GM20431 (cell line): ENCODE results near the gene WASHC3.
"Not testable (repeated sequence)": the region's sequence is repeated elsewhere in the genome, so short reads cannot be mapped to it uniquely, and the experiment has no call there.

Source experiments
- in situ Hi-C: fragments of 300-500 bp; cut with MseI, MboI; formaldehyde crosslinking; loops from one replicate; pipeline ENCODE4 v1.15.0; 2020; ENCODE audit warnings: low sequenced_read_pairs; ENCODE audit not compliant: unreplicated experiment

Gene WASHC3

GRCh38 chr12:102052192-102053061 lies 9.4 kb downstream of the WASHC3 start:
- in situ Hi-C loops = no loop called here

GRCh38 chr12:102051431-102051965 lies 10.3 kb downstream of the WASHC3 start:
- in situ Hi-C loops = no loop called here

- in situ Hi-C loops = no loop called here
Measured at GRCh38 chr12:102050660-102051430, 10.9 kb downstream of the WASHC3 start.

- in situ Hi-C loops = no loop called here
Measured at GRCh38 chr12:102043928-102044327, 17.9 kb downstream of the WASHC3 start.

- in situ Hi-C loops = no loop called here
Measured at GRCh38 chr12:102033991-102034745, 27.6 kb downstream of the WASHC3 start.

- in situ Hi-C loops = no loop called here
Measured at GRCh38 chr12:102031852-102032251, 29.9 kb downstream of the WASHC3 start.

- in situ Hi-C loops = no loop called here
Measured at GRCh38 chr12:102029141-102029540, 32.6 kb downstream of the WASHC3 start.

- in situ Hi-C loops = no loop called here
Measured at GRCh38 chr12:102026728-102027127, 35.1 kb downstream of the WASHC3 start.

GRCh38 chr12:102024765-102025164 lies 37.0 kb downstream of the WASHC3 start:
- in situ Hi-C loops = no loop called here

- in situ Hi-C loops = no loop called here
Measured at GRCh38 chr12:102023343-102023930, 38.4 kb downstream of the WASHC3 start.

- in situ Hi-C loops = no loop called here
Measured at GRCh38 chr12:102022286-102022685, 39.5 kb downstream of the WASHC3 start.

- in situ Hi-C loops = no loop called here
Measured at GRCh38 chr12:102021540-102022246, 40.1 kb downstream of the WASHC3 start.

GRCh38 chr12:102018607-102019006 lies 43.2 kb downstream of the WASHC3 start:
- in situ Hi-C loops = not testable (repeated sequence)

- in situ Hi-C loops = no loop called here
Measured at GRCh38 chr12:102016472-102016871, 45.3 kb downstream of the WASHC3 start.

GRCh38 chr12:102010265-102010994 lies 51.4 kb downstream of the WASHC3 start:
- in situ Hi-C loops = no loop called here

GRCh38 chr12:102009796-102010195 lies 52.0 kb downstream of the WASHC3 start:
- in situ Hi-C loops = no loop called here

- in situ Hi-C loops = no loop called here
Measured at GRCh38 chr12:102008615-102009126, 53.1 kb downstream of the WASHC3 start.

- in situ Hi-C loops = no loop called here
Measured at GRCh38 chr12:102005256-102005655, 56.5 kb downstream of the WASHC3 start.
